Spleen (tissue), 11 donors: ENCODE data around the gene PHYKPL. TPM values are rescaled to one million over a fixed set of nuclear protein-coding genes. Genes with fewer than 3 reads are reported as not detected.

Experiments
- DNase-seq: peaks from one replicate; pipeline ENCODE4 v3.0.0-alpha.2; 2020
- H3K27ac ChIP-seq, 8 donors: fragments of 200-600 bp; sonication (generic) in 7 of 8; 1 replicate in 4 of 8; 2 replicates in 4 of 8; pipeline versions ENCODE4 v1.5.0 to v1.8.0; 2016 to 2021; ENCODE audit warnings: inconsistent platforms in 4 of 8, mild to moderate bottlenecking in 4 of 8, moderate library complexity in 1 of 8
- H3K27me3 ChIP-seq, 7 donors: fragments of 200-600 bp; sonication (generic) in 6 of 7; replicated peaks in 1 of 7; 1 replicate in 4 of 7; 2 replicates in 3 of 7; pipeline versions ENCODE4 v1.5.0 to v1.8.0; 2016 to 2021; ENCODE audit warnings: inconsistent platforms in 3 of 7, mild to moderate bottlenecking in 1 of 7
- H3K36me3 ChIP-seq, 6 donors: fragments of 200-600 bp; sonication (generic) in 5 of 6; 1 replicate in 4 of 6; 2 replicates in 2 of 6; pipeline versions ENCODE4 v1.5.0 to v1.8.0; 2016 to 2021; ENCODE audit warnings: inconsistent platforms in 2 of 6
- H3K4me1 ChIP-seq, 6 donors: fragments of 200-600 bp; sonication (generic) in 5 of 6; 1 replicate in 3 of 6; 2 replicates in 3 of 6; pipeline versions ENCODE4 v1.5.0 to v1.8.0; 2016 to 2021; ENCODE audit warnings: inconsistent platforms in 3 of 6
- H3K4me3 ChIP-seq, 8 donors: fragments of 200-600 bp; sonication (generic) in 7 of 8; 1 replicate in 4 of 8; 2 replicates in 4 of 8; pipeline versions ENCODE4 v1.5.0 to v1.8.0; 2016 to 2021; ENCODE audit warnings: inconsistent platforms in 4 of 8, mild to moderate bottlenecking in 4 of 8, moderate library complexity in 2 of 8
- H3K9me3 ChIP-seq, 8 donors: fragments of 200-600 bp; sonication (generic) in 7 of 8; 1 replicate in 4 of 8; 2 replicates in 4 of 8; pipeline versions ENCODE4 v1.5.0 to v1.8.0; 2016 to 2021; ENCODE audit warnings: inconsistent platforms in 4 of 8
- POLR2A ChIP-seq, 3 donors: fragments of 450-650 bp; IDR thresholded peaks; one replicate each; pipeline ENCODE4 v1.5.1; 2017; ENCODE audit warnings: antibody characterized with exemption in 3 of 3, mild to moderate bottlenecking in 1 of 3
- POLR2AphosphoS5 ChIP-seq, 3 donors: sonication (generic); formaldehyde crosslinking; IDR thresholded peaks; one replicate each; pipeline ENCODE4 v1.5.1; 2017; ENCODE audit warnings: antibody characterized with exemption in 3 of 3
- WGBS, 5 donors: extraction: QIAGEN DNeasy Blood & Tissue Kit in 3 of 5; methylation state at CpG; one replicate each; pipeline versions ENCODE4 v1.1.5 to v1.1.7; 2013 to 2018; 5-methylcytosine and 5-hydroxymethylcytosine counted together
- intact Hi-C: fragments of 100-400 bp; cut with DNase I; formaldehyde crosslinking; loops from one replicate; pipeline ENCODE4 v1.15.0; 2023; ENCODE audit warnings: low total_unique reads
- polyA plus RNA-seq, 3 donors: library from polyadenylated mRNA; stranded (reverse); fragments of 200-250 nt; gene quantifications; one replicate each; pipeline ENCODE4 v1.2.1, GENCODE V29; 2013
- total RNA-seq, 7 donors: library from RNA; depleted of rRNA in 3 of 7; stranded (reverse); fragments of >200 nt in 3 of 7; fragmentation: NEBNext Ultra II Directional in 4 of 7; extraction: Animal tissue kit (Norgen Biotek cat#: 25700) in 4 of 7; gene quantifications; one replicate each; pipeline versions ENCODE4 v1.1.0 to v1.2.1, GENCODE V29; 2016 to 2021
- TF ChIP-seq, protein P1 (sequence below), 11 experiments: fragments of 200-600 bp in 7 of 11; fragments of 450-650 bp in 4 of 11; sonication (generic) in 4 of 11; IDR thresholded peaks in 8 of 11; conservative IDR thresholded peaks in 3 of 11; 1 replicate in 7 of 11; 2 replicates in 4 of 11; pipeline versions ENCODE4 v1.4.0 to v1.8.0; 2016 to 2021; ENCODE audit warnings: antibody characterized with exemption in 11 of 11, inconsistent platforms in 4 of 11, mild to moderate bottlenecking in 1 of 11
- donor health status: healthy with polysubstance abuse.
- donor health status: DM: no; HTN: no; CAD: no; lungs with moderate emphysema.
- donor health status: DM: no; HTN: no; CAD: no.
- donor health status: Bipolar disorder and iron deficiency.
- donor health status: healthy.
- donor health status: DM: no; HTN: no; CAD: no.
- donor health status: DM: yes; HTN: yes; CAD: no.

The PHYKPL gene
- total and polyA plus RNA-seq, 10 donors, result 46.9 to 209 (median 105) TPM

DNA sequence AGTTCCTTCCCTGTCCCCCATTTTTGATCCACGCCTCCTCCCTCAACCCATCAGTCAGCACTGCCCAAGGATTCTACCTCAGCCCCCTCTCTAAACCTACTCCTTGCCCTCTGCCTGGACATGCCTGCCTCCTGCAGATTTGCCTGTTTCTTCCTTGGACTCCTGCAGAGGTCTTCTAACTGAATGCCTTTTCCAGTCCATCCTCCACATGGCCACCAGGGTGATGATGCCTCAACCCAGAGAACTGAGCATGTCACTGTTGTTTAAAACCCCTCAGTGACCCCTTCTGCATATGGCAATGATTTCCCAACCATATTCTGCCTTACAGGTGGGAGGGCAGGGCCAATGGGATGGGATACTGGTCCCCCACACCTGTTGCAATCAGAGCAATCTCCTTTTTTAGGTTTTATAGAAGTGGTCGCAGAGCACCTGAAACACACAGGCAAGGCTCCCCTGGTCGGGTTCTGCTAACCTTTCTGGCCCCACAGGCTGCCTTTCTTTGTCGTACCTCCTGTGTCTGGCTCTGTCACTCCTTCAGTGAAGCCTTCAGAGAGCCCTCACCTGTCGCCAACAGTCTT, 9.3 kb downstream of the PHYKPL start:
- Histone ChIP-seq H3K4me1 (peaks cover 0 to 50% (median 3%) of the 10 kb centered on the region in 6 donors), H3K4me3 (no peak overlapping the region), H3K36me3 (peaks cover 0 to 100% (median 68%) of the 10 kb centered on the region in 6 donors), H3K9me3 (no peaks in the 10 kb centered on the region), H3K27ac (no peak overlapping the region), H3K27me3 (no peaks in the 10 kb centered on the region)
- intact Hi-C loops, result no loop called here
- TF ChIP-seq POLR2A (IDR thresholded peaks at IDR 0.05) (no peak), POLR2AphosphoS5 (IDR thresholded peaks at IDR 0.05) (no peak)
- TF ChIP-seq, protein P1, sequence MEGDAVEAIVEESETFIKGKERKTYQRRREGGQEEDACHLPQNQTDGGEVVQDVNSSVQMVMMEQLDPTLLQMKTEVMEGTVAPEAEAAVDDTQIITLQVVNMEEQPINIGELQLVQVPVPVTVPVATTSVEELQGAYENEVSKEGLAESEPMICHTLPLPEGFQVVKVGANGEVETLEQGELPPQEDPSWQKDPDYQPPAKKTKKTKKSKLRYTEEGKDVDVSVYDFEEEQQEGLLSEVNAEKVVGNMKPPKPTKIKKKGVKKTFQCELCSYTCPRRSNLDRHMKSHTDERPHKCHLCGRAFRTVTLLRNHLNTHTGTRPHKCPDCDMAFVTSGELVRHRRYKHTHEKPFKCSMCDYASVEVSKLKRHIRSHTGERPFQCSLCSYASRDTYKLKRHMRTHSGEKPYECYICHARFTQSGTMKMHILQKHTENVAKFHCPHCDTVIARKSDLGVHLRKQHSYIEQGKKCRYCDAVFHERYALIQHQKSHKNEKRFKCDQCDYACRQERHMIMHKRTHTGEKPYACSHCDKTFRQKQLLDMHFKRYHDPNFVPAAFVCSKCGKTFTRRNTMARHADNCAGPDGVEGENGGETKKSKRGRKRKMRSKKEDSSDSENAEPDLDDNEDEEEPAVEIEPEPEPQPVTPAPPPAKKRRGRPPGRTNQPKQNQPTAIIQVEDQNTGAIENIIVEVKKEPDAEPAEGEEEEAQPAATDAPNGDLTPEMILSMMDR (IDR thresholded peaks at IDR 0.05 in 8 of 11, conservative IDR thresholded peaks at IDR 0.05 in 3 of 11), result no peak
- 80 to 97% (median 94%) methylated on average over 5 of the region's 5 CpGs for WGBS, 5 donors
- DNase-seq, result no peak

DNA sequence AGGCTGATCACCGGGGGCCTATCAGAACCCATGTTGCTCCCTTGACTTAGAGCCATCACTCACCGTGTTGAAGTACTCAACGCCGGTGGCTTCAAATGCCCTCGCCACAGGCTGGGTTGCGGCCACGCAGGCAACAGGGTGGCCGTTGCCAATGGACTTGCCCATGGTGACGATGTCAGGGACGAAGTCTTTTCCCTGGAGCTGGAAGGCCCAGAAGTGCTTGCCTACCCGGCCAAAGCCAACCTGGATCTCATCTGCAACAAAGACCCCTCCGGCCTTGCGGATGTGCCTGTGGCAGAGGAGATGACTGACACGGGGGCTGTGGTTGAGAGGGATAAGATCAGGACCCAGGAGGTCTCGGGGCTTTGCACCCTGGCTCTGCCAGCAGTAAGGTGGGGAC, 10.3 kb downstream of the PHYKPL start:
- DNase-seq, result no peak
- peaks cover 0 to 41% (median 3%) of the 10 kb centered on the region in 6 donors for H3K4me1 ChIP-seq
- peaks cover 0 to 100% (median 62%) of the 10 kb centered on the region in 6 donors for H3K36me3 ChIP-seq
- H3K27ac ChIP-seq, result no peak overlapping the region
- H3K4me3 ChIP-seq, result no peak overlapping the region
- intact Hi-C loops, result no loop called here
- no peaks in the 10 kb centered on the region for H3K9me3 ChIP-seq
- 96 to 98% (median 97%) methylated on average over 15 of the region's 15 CpGs for WGBS, 5 donors
- TF ChIP-seq, protein P1 (IDR thresholded peaks at IDR 0.05 in 8 of 11, conservative IDR thresholded peaks at IDR 0.05 in 3 of 11), result no peak
- peak in 2 of 3 donors; percentile 21 to 74 for TF ChIP-seq POLR2AphosphoS5 (IDR thresholded peaks at IDR 0.05)
- no peaks in the 10 kb centered on the region for H3K27me3 ChIP-seq

DNA sequence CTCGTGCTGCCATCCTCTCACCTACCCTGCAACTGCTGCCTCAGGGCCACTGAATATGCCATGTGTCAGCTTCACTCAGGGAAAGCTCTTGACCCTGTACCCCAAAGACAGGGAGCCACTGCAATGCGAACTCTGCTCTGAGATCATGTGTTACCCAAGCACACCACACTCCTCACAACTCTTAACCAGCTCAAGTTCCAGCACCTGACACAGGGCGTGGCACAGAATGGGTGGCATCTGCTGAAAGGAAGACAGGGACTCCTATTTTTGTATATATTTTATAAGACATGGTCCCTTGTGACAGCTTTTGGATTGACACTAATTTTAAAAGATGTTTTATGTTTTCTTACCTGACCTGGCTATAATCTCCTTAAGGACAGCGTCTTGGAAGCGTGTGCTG, 10.7 kb downstream of the PHYKPL start:
- peaks cover 0 to 100% (median 60%) of the 10 kb centered on the region in 6 donors for H3K36me3 ChIP-seq
- no peak for DNase-seq
- intact Hi-C loops, result no loop called here
- peaks cover 0 to 41% (median 5%) of the 10 kb centered on the region in 6 donors for H3K4me1 ChIP-seq
- H3K4me3 ChIP-seq, result no peak overlapping the region
- H3K27ac ChIP-seq, result peak overlapping the region in 3 of 8 donors; percentile 21 to 63 (median 34)
- H3K9me3 ChIP-seq, result no peaks in the 10 kb centered on the region
- TF ChIP-seq POLR2A (IDR thresholded peaks at IDR 0.05), result no peak
- TF ChIP-seq, protein P1 (IDR thresholded peaks at IDR 0.05 in 8 of 11, conservative IDR thresholded peaks at IDR 0.05 in 3 of 11), result no peak
- no peak for TF ChIP-seq POLR2AphosphoS5 (IDR thresholded peaks at IDR 0.05)
- H3K27me3 ChIP-seq, result no peaks in the 10 kb centered on the region
- 76 to 97% (median 87%) methylated on average over 4 to 5 of the region's 5 CpGs for WGBS, 5 donors

DNA sequence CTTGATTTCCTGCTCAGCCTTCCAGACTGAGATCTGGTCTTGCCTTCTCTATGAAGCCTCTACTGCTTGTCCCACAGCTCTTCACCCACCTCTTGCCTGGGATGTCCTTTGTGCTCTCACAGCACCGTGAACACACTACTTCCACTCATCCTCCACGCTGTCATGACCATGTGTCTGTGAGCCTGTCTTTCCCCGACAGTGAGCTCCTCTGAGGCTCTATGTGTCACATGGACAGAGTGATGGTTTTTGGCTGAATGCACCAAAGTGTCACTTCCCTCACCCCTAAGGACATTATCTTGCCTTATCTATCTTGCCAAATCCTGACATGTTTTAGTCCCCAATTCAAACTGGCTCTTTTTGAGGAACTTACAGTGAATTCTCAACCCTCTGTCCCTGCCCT, 11.3 kb downstream of the PHYKPL start:
- Histone ChIP-seq H3K36me3 (peaks cover 0 to 100% (median 61%) of the 10 kb centered on the region in 6 donors), H3K9me3 (no peaks in the 10 kb centered on the region), H3K27ac (peak overlapping the region in 4 of 8 donors; percentile 4 to 63 (median 28)), H3K4me3 (no peak overlapping the region), H3K27me3 (no peaks in the 10 kb centered on the region), H3K4me1 (peaks cover 0 to 43% (median 10%) of the 10 kb centered on the region in 6 donors)
- intact Hi-C loops, result no loop called here
- no peak for DNase-seq
- 43 to 67% (median 59%) methylated on average over 3 of the region's 3 CpGs for WGBS, 5 donors
- TF ChIP-seq, protein P1 (IDR thresholded peaks at IDR 0.05 in 8 of 11, conservative IDR thresholded peaks at IDR 0.05 in 3 of 11), result no peak
- peak in 2 of 3 donors; percentile 6 to 53 for TF ChIP-seq POLR2AphosphoS5 (IDR thresholded peaks at IDR 0.05)
